GM13977 (cell line): ENCODE measurements around the gene AFF1.

Experiments used
- DNase-seq: peaks from one replicate; pipeline ENCODE4 v3.0.0; 2012; ENCODE audit warnings: low spot score
- in situ Hi-C: fragments of 300-500 bp; cut with MboI; formaldehyde crosslinking; loops from one replicate; pipeline ENCODE4 v1.12.0; 2022; ENCODE audit warnings: low sequenced_read_pairs, low pct_unique_long_range_greater_than_20kb, mixed read lengths, inconsistent platforms; ENCODE audit not compliant: unreplicated experiment
- TF ChIP-seq, protein P1 (sequence below): IDR thresholded peaks from 2 replicates; pipeline ENCODE4 v1.5.1; 2012; ENCODE audit warnings: mild to moderate bottlenecking, control low read depth; ENCODE audit not compliant: insufficient read depth; ENCODE audit errors: extremely low read depth, missing control alignments

AFF1 gene

DNA sequence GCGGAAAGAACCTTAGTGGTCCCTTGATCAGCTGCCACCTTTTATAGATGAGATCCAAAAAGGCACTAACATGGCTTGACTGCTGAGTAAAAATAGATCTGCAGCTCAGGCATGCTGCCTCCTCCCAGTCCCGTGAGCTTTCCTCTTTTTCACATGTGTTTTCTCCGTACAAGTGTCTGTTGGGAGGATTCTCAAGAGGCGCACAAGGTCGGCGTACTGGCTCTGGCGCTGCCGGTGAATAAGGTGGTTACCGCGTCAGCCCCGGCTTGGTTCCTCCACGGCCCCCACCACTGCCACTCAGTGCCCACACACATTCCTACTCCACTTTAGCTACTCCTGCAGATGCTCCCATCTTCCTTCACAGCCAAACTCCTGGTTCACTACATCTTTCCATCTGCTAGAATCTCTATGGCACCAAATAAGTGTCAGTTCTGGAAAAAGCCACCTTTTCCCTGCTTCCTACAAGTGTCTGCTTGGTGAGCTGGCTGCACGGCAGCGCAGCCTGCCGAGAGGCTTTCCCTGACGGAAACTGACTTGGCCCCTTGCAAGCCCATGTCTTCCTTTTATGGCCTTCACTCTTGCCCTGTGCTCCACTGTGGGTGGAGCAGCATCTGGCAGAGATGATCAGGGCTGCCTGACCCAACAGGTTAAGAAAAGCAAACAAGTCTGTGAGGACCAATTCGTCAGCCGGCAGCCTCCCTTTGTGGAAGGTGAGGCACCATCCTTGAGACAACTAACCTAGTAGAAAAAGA lies 185.8 kb downstream of the AFF1 start:
- in situ Hi-C loops, result no loop called here
- TF ChIP-seq, protein P1, sequence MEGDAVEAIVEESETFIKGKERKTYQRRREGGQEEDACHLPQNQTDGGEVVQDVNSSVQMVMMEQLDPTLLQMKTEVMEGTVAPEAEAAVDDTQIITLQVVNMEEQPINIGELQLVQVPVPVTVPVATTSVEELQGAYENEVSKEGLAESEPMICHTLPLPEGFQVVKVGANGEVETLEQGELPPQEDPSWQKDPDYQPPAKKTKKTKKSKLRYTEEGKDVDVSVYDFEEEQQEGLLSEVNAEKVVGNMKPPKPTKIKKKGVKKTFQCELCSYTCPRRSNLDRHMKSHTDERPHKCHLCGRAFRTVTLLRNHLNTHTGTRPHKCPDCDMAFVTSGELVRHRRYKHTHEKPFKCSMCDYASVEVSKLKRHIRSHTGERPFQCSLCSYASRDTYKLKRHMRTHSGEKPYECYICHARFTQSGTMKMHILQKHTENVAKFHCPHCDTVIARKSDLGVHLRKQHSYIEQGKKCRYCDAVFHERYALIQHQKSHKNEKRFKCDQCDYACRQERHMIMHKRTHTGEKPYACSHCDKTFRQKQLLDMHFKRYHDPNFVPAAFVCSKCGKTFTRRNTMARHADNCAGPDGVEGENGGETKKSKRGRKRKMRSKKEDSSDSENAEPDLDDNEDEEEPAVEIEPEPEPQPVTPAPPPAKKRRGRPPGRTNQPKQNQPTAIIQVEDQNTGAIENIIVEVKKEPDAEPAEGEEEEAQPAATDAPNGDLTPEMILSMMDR, result no peak
- DNase-seq, result no peak

DNA sequence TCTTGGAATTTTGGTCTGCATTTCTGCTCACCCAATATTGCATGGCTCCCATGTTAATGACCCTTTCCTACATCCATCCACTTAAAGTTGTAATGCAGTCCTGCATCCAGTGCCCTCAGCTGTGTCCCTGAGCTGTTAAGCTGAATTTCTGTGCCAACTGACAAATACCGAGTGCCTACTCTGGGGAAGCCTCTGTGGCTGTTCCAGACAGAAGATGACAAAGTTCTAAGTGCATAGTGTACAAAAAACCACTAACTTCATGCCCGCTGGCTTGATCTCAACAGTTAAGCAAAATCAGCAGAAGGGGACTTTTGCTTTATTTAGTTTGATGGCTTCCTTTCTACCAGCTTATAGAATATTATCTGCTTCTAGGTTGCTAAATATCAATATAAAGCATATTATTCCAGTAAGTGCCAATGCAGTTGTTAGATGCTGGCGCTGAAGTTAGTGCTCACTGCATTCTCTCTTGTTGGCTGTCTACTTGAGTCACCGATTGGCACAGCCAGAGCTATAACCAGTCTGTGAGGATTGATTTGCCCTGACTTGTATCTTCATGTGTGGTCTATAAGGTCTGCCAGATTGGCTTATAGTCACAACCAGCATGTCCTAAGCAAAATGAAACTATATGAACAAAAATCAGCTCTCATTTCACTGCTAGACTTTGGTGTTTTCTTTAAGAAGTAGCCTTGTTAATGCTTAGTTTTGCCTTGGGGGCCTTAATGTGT lies 186.7 kb downstream of the AFF1 start:
- in situ Hi-C loops, result no loop called here

DNA sequence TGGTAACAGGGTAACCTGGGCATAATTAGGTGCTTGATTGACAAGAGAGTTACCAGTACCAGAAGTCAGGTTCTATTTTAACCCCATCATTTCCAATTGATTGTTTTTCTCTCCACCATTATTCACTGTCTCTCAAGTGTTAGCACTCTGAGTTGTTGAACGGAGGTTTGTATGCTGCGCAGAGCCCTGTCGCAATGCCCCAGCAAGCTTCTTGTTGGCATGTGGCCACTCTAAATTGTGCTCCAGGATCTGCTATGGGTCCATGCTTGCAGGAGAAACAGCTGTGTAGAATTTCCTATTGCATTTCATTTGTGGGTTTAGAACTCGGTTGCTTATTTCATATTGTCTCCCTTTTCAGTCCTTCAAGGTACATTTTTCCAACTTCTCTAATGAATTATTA lies 187.4 kb downstream of the AFF1 start:
- TF ChIP-seq, protein P1, result no peak
- in situ Hi-C loops, result no loop called here
- DNase-seq, result no peak

More for the DNA sequence above, 186.7 kb downstream of the AFF1 start:
- TF ChIP-seq, protein P1, result no peak
- DNase-seq, result no peak

DNA sequence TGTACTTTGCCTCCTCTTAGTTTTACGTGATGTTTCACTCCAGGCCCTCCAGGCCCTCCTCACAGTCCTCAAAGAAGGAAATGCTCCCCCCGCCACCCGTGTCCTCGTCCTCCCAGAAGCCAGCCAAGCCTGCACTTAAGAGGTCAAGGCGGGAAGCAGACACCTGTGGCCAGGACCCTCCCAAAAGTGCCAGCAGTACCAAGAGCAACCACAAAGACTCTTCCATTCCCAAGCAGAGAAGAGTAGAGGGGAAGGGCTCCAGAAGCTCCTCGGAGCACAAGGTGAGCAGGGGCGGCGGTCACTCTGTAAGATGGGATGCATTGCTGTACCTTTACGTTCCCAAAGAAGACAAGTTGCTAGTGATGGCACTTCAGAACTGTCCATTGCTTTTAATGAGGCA lies 191.2 kb downstream of the AFF1 start:
- in situ Hi-C loops, result no loop called here
- TF ChIP-seq, protein P1, result no peak
- no peak for DNase-seq

DNA sequence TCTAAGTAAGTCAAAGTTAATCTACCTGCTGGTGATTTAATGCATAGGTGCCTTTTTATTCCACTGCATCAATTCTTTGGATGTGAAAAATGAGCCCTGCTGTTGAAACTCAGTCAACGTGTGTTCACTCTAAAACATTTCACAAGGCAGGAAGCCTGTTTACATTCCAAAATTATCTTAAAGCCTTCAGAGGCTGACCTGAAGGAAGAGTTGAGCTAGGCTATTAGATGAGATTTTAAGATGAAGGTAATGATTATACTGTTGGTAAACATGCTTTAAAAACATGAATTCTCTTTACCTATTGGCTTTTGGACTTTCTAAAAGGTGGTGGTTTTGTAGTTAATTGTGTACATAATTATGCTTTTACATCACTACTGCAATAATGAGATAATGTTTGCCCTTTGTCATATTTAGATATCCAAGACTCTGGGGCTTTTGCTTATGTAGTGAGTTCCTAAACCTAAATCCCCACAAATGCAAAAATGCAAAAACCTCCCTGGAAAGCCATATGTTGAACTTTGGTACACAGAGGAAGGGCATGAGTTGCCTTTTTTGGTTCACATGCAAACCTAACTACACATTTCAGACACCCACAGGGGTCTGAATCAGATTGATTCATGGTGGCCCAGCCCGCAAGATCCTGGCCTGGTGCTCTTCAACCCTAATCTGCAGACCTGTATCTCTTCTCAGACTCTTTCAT lies 193.3 kb downstream of the AFF1 start:
- in situ Hi-C loops, result no loop called here
- TF ChIP-seq, protein P1, result no peak
- DNase-seq, result no peak

DNA sequence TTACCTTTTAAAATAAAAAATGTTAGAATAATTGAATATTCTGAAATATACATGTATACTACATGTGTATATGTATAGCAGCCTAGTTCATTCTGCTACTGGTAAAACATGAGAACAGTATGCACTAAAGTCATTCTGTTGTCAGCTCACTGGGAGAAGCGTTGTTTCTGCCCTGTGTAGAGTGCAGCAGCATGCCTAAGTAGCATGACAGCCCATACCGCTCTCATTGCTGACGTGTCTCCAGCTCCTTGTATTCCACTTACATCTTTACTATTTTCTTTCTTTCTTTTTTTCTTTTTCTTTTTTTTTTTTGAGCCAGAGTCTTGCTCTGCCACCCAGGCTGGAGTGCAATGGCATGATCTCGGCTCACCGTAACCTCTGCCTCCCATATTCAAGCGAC lies 194.9 kb downstream of the AFF1 start:
- in situ Hi-C loops, result no loop called here
- no peak for DNase-seq
- TF ChIP-seq, protein P1, result no peak
